Thoracic aorta (tissue), 2 donors: ENCODE data around the gene RDH16. TPM values are rescaled to one million over a fixed set of nuclear protein-coding genes. Genes with fewer than 3 reads are reported as not detected.
"Not testable (repeated sequence)": the region's sequence is repeated elsewhere in the genome, so short reads cannot be mapped to it uniquely, and the experiment has no call there.

Experiments used
- ATAC-seq: fragments of 150-250 bp; one replicate; pipeline ENCODE4 v1.8.0; 2017; ENCODE audit warnings: low read depth; ENCODE audit not compliant: insufficient number of reproducible peaks, low FRiP score
- DNase-seq: peaks from one replicate; pipeline ENCODE4 v3.0.0-alpha.2; 2020; ENCODE audit warnings: low spot score
- H3K27ac ChIP-seq, 2 donors: fragments of 200-600 bp; sonication (generic); 1 replicate in 1 of 2; 2 replicates in 1 of 2; pipeline ENCODE4 v1.5.1; 2016; ENCODE audit warnings: mild to moderate bottlenecking in 2 of 2, moderate library complexity in 2 of 2
- H3K27me3 ChIP-seq: fragments of 200-600 bp; sonication (generic); replicated peaks from 2 replicates; pipeline ENCODE4 v1.6.0; 2016; ENCODE audit warnings: mild to moderate bottlenecking; ENCODE audit not compliant: insufficient read depth
- H3K36me3 ChIP-seq: fragments of 200-600 bp; sonication (generic); one replicate; pipeline ENCODE4 v1.5.1; 2016
- H3K4me1 ChIP-seq, 2 donors: fragments of 200-600 bp; sonication (generic); 1 replicate in 1 of 2; 2 replicates in 1 of 2; pipeline versions ENCODE4 v1.5.1 to v1.6.0; 2016; ENCODE audit warnings: low read depth in 2 of 2, mild to moderate bottlenecking in 1 of 2; ENCODE audit not compliant: control insufficient read depth in 1 of 2
- H3K4me3 ChIP-seq: fragments of 200-600 bp; sonication (generic); 2 replicates; pipeline ENCODE4 v1.5.1; 2016; ENCODE audit warnings: mild to moderate bottlenecking
- H3K9me3 ChIP-seq: fragments of 200-600 bp; sonication (generic); 2 replicates; pipeline ENCODE4 v1.5.1; 2016
- CTCF ChIP-seq: fragments of 200-600 bp; sonication (generic); IDR thresholded peaks from one replicate; pipeline ENCODE4 v1.5.1; 2019; ENCODE audit warnings: antibody characterized with exemption
- total RNA-seq, 2 donors: library from RNA; depleted of rRNA; stranded (reverse); fragments of >200 nt; gene quantifications; one replicate each; pipeline versions ENCODE4 v1.1.0 to v1.2.3, GENCODE V29; 2016

Gene RDH16
- total RNA-seq, 2 donors from 2014 or later = 0.54 to 0.71 TPM

GRCh38 chr12:56963557-56963956, 6.1 kb upstream of the RDH16 start:
- not testable (repeated sequence) for H3K36me3 ChIP-seq, H3K9me3 ChIP-seq, H3K27ac ChIP-seq, H3K4me1 ChIP-seq, H3K27me3 ChIP-seq, H3K4me3 ChIP-seq, DNase-seq, ATAC-seq

GRCh38 chr12:56962247-56962646, 4.8 kb upstream of the RDH16 start:
- H3K9me3 ChIP-seq, H3K4me3 ChIP-seq, H3K27me3 ChIP-seq, ATAC-seq, DNase-seq, H3K4me1 ChIP-seq, H3K27ac ChIP-seq, H3K36me3 ChIP-seq: not testable (repeated sequence)

GRCh38 chr12:56958422-56958821, 1.0 kb upstream of the RDH16 start:
- H3K27ac ChIP-seq = no peak overlapping the region
- ATAC-seq = no peak

GRCh38 chr12:56955631-56956256, 1.7 kb downstream of the RDH16 start:
- Histone ChIP-seq H3K4me1 (no peaks in the 10 kb centered on the region), H3K36me3 (no peaks in the 10 kb centered on the region), H3K9me3 (peaks cover 7% of the 10 kb centered on the region), H3K4me3 (no peak overlapping the region), H3K27me3 (no peaks in the 10 kb centered on the region), H3K27ac (no peak overlapping the region)
- no peak for DNase-seq
- no peak for ATAC-seq
- no peak for TF ChIP-seq CTCF

More at GRCh38 chr12:56958422-56958821, 1.0 kb upstream of the RDH16 start:
- Histone ChIP-seq H3K4me3 (no peak overlapping the region), H3K4me1 (no peaks in the 10 kb centered on the region), H3K9me3 (peaks cover 7% of the 10 kb centered on the region), H3K36me3 (no peaks in the 10 kb centered on the region), H3K27me3 (no peaks in the 10 kb centered on the region)
- no peak for DNase-seq
- TF ChIP-seq CTCF = no peak

GRCh38 chr12:56954958-56955355, 2.5 kb downstream of the RDH16 start:
- DNase-seq (no peak), ATAC-seq (no peak)
- H3K27ac ChIP-seq = no peak overlapping the region
- no peaks in the 10 kb centered on the region for H3K36me3 ChIP-seq
- peaks cover 7% of the 10 kb centered on the region for H3K9me3 ChIP-seq
- H3K27me3 ChIP-seq = no peaks in the 10 kb centered on the region
- H3K4me3 ChIP-seq = no peak overlapping the region
- H3K4me1 ChIP-seq = no peaks in the 10 kb centered on the region
- no peak for TF ChIP-seq CTCF

GRCh38 chr12:56954057-56954957, 3.1 kb downstream of the RDH16 start:
- Histone ChIP-seq H3K9me3 (peaks cover 7% of the 10 kb centered on the region), H3K27me3 (no peaks in the 10 kb centered on the region), H3K4me3 (no peak overlapping the region), H3K36me3 (no peaks in the 10 kb centered on the region), H3K27ac (no peak overlapping the region), H3K4me1 (no peaks in the 10 kb centered on the region)
- no peak for TF ChIP-seq CTCF
- ATAC-seq = no peak
- no peak for DNase-seq
